K562 (cell line): ENCODE results near the gene MOB1A. TPM values are rescaled to one million over a fixed set of nuclear protein-coding genes. Genes with fewer than 3 reads are reported as not detected.

Experiments used
- ATAC-seq: fragments of 200-7000 bp; cut with Tn5 transposase; 3 replicates; pipeline ENCODE4 v1.9.1; 2020; ENCODE audit warnings: moderate library complexity
- BruUV-seq: library from RNA; stranded (reverse); fragments of 400-500 nt; replicated peaks from 2 replicates; lab custom pipeline; 2021; lab: Mats Ljungman, UMichigan
- CTCF ChIA-PET: fragments of 300-600 bp; formaldehyde crosslinking; extraction: SDS; loops from one replicate; lab custom pipeline; 2021; ENCODE audit warnings: low intra/inter-chr PET ratio; lab: Yijun Ruan, JAX
- POLR2A ChIA-PET: fragments of 300-600, 350-650 bp; sonication (Branson Sonifier 250); formaldehyde crosslinking; extraction: SDS; loops from one replicate; lab custom pipeline; 2021; ENCODE audit warnings: antibody characterized with exemption, inconsistent platforms; lab: Yijun Ruan, JAX
- DNase-seq, 4 experiments: peaks; one replicate each; pipeline versions ENCODE4 v3.0.0 to v3.0.0-alpha.2; 2011 to 2018; ENCODE audit warnings: low spot score in 3 of 4, mixed read lengths in 3 of 4; ENCODE audit errors: extremely low read depth in 1 of 4
- FAIRE-seq: peaks from 2 replicates; lab custom pipeline; 2011; peaks lifted over from hg19 to GRCh38; lab: Jason Lieb, UNC
- H2AFZ ChIP-seq: 2 replicates; pipeline ENCODE4 v1.6.0; 2011; ENCODE audit warnings: low read depth, low read length, control low read depth, inconsistent platforms
- H3K27ac ChIP-seq: fragments of 200-600 bp; 3 replicates; pipeline ENCODE4 v1.8.0; 2011; ENCODE audit warnings: low read depth, mild to moderate bottlenecking, control low read depth, inconsistent platforms, low read length, moderate library complexity, mixed read lengths; ENCODE audit errors: extremely low read depth
- H3K27me3 ChIP-seq, 2 experiments: fragments of 300-600 bp in 1 of 2; 2 replicates in 1 of 2; 3 replicates in 1 of 2; pipeline versions ENCODE4 v1.6.0 to v1.8.0; 2011; ENCODE audit warnings: inconsistent platforms in 2 of 2, low read length in 2 of 2, mild to moderate bottlenecking in 1 of 2, mixed read lengths in 1 of 2, moderate library complexity in 1 of 2; ENCODE audit not compliant: control insufficient read depth in 2 of 2, insufficient read depth in 2 of 2
- H3K36me3 ChIP-seq: fragments of 300-600 bp; 3 replicates; pipeline ENCODE4 v1.8.0; 2011; ENCODE audit warnings: mild to moderate bottlenecking, low read length, inconsistent platforms; ENCODE audit not compliant: control insufficient read depth, insufficient read depth
- H3K4me1 ChIP-seq, 2 experiments: fragments of 200-600 bp in 1 of 2; replicated peaks in 1 of 2; 2 replicates in 1 of 2; 3 replicates in 1 of 2; pipeline versions ENCODE4 v1.5.1 to v1.8.0; 2011; ENCODE audit warnings: inconsistent platforms in 2 of 2, low read length in 2 of 2, mild to moderate bottlenecking in 1 of 2, mixed read lengths in 1 of 2, moderate library complexity in 1 of 2; ENCODE audit not compliant: control insufficient read depth in 2 of 2, insufficient read depth in 2 of 2
- H3K4me2 ChIP-seq: 2 replicates; pipeline ENCODE4 v1.6.1; 2011; ENCODE audit warnings: low read length, control low read depth, inconsistent platforms, mixed read lengths; ENCODE audit not compliant: insufficient read depth
- H3K4me3 ChIP-seq: fragments of 200-600 bp; sonication (generic), shearing (Covaris generic); 2 replicates; pipeline ENCODE4 v1.5.1; 2016; ENCODE audit warnings: control low read depth, inconsistent platforms
- H3K79me2 ChIP-seq: fragments of 200-600 bp; 3 replicates; pipeline ENCODE4 v1.8.0; 2011; ENCODE audit warnings: low read length, inconsistent platforms; ENCODE audit not compliant: control insufficient read depth, insufficient read depth
- H3K9ac ChIP-seq, 2 experiments: 2 replicates each; pipeline versions ENCODE4 v1.6.0 to v1.6.1; 2011; ENCODE audit warnings: low read depth in 2 of 2, low read length in 2 of 2, control low read depth in 1 of 2, inconsistent platforms in 1 of 2, mild to moderate bottlenecking in 1 of 2, mixed read lengths in 1 of 2; ENCODE audit not compliant: insufficient read depth in 1 of 2
- H3K9me1 ChIP-seq: one replicate; pipeline ENCODE4 v1.6.0; 2011; ENCODE audit warnings: inconsistent platforms, mild to moderate bottlenecking, low read length, moderate library complexity; ENCODE audit not compliant: control insufficient read depth, insufficient read depth
- H3K9me3 ChIP-seq: replicated peaks from 2 replicates; pipeline ENCODE4 v1.5.1; 2011; ENCODE audit warnings: low read depth, low read length, inconsistent platforms; ENCODE audit not compliant: control insufficient read depth, insufficient read depth
- H4K20me1 ChIP-seq: replicated peaks from 2 replicates; pipeline ENCODE4 v1.6.1; 2011; ENCODE audit warnings: low read length, inconsistent platforms, mixed read lengths; ENCODE audit not compliant: control insufficient read depth, insufficient read depth
- ARID2 ChIP-seq: fragments of 450-650 bp; IDR thresholded peaks from 2 replicates; pipeline ENCODE4 v1.6.1; 2017; ENCODE audit warnings: antibody characterized with exemption, mild to moderate bottlenecking
- HES1 ChIP-seq: fragments of 450-650 bp; IDR thresholded peaks from 2 replicates; pipeline ENCODE4 v1.6.1; 2016; ENCODE audit warnings: low read depth, mild to moderate bottlenecking, moderate library complexity
- KDM2B ChIP-seq: fragments of 250-450 bp; sonication (Bioruptor Pico); IDR thresholded peaks from 2 replicates; pipeline ENCODE4 v1.8.0; 2021; ENCODE audit warnings: mild to moderate bottlenecking, moderate library complexity
- NFYB ChIP-seq: IDR thresholded peaks from 2 replicates; pipeline ENCODE4 v1.6.1; 2011; ENCODE audit warnings: mild to moderate bottlenecking, moderate library complexity; ENCODE audit not compliant: insufficient read length; ENCODE audit errors: extremely low read depth
- NRF1 ChIP-seq, 2 experiments: fragments of 450-650 bp; IDR thresholded peaks in 1 of 2; conservative IDR thresholded peaks in 1 of 2; 2 replicates each; pipeline ENCODE4 v1.6.1; 2014; ENCODE audit warnings: mild to moderate bottlenecking in 2 of 2
- PCBP1 ChIP-seq: fragments of 200-400 bp; formaldehyde crosslinking; IDR thresholded peaks from 2 replicates; pipeline ENCODE4 v1.6.1; 2018; ENCODE audit warnings: mild to moderate bottlenecking, low read depth, low read length; ENCODE audit not compliant: poor library complexity, severe bottlenecking
- PTTG1 ChIP-seq: fragments of 450-650 bp; IDR thresholded peaks from 2 replicates; pipeline ENCODE4 v1.6.1; 2016; ENCODE audit warnings: low read depth, mild to moderate bottlenecking, missing genetic modification characterization, missing compliant biosample characterization
- SAFB ChIP-seq: fragments of 200-400 bp; formaldehyde crosslinking; IDR thresholded peaks from 2 replicates; pipeline ENCODE4 v1.6.1; 2017; ENCODE audit warnings: low read depth, low read length, borderline replicate concordance
- SMAD4 ChIP-seq: fragments of 250-450 bp; sonication (Bioruptor Pico); conservative IDR thresholded peaks from 2 replicates; pipeline ENCODE4 v1.8.0; 2021; ENCODE audit warnings: inconsistent platforms, mild to moderate bottlenecking, moderate library complexity
- SP2 ChIP-seq: IDR thresholded peaks from 2 replicates; pipeline ENCODE4 v1.6.1; 2011; ENCODE audit warnings: mild to moderate bottlenecking, low read depth, low read length, moderate library complexity; ENCODE audit not compliant: poor library complexity, severe bottlenecking; ENCODE audit errors: extremely low read depth
- STAT5A ChIP-seq: IDR thresholded peaks from 2 replicates; pipeline ENCODE4 v1.6.1; 2012; ENCODE audit warnings: low read length, inconsistent platforms, borderline replicate concordance
- TEAD4 ChIP-seq, 2 experiments: sonication (generic) in 1 of 2; formaldehyde crosslinking in 1 of 2; IDR thresholded peaks; 2 replicates each; pipeline versions ENCODE4 v1.6.1 to v1.8.0; 2012 to 2022; ENCODE audit warnings: borderline replicate concordance in 1 of 2, inconsistent platforms in 1 of 2, low read length in 1 of 2, mild to moderate bottlenecking in 1 of 2, missing genetic modification reagents in 1 of 2
- ZBTB34 ChIP-seq: fragments of 250-450 bp; sonication (Bioruptor Pico); IDR thresholded peaks from 2 replicates; pipeline ENCODE4 v1.8.0; 2021; ENCODE audit warnings: mild to moderate bottlenecking, moderate library complexity
- ZNF311 ChIP-seq: fragments of 250-450 bp; sonication (Bioruptor Pico); IDR thresholded peaks from 2 replicates; pipeline ENCODE4 v1.4.0; 2020; ENCODE audit warnings: mild to moderate bottlenecking, moderate library complexity
- ZNF518B ChIP-seq: fragments of 250-450 bp; sonication (Bioruptor Pico); IDR thresholded peaks from 2 replicates; pipeline ENCODE4 v1.5.0; 2021; ENCODE audit warnings: mild to moderate bottlenecking, moderate library complexity
- ZNF561 ChIP-seq: fragments of 450-650 bp; formaldehyde crosslinking; conservative IDR thresholded peaks from 2 replicates; pipeline ENCODE4 v1.4.0; 2020; ENCODE audit warnings: mild to moderate bottlenecking, moderate library complexity
- ZNF695 ChIP-seq: fragments of 450-650 bp; formaldehyde crosslinking; IDR thresholded peaks from 2 replicates; pipeline ENCODE4 v1.4.0; 2020; ENCODE audit warnings: mild to moderate bottlenecking, moderate library complexity
- WGBS: fragments of 100-300 bp; shearing (Covaris generic); methylation state at CpG from one replicate; pipeline ENCODE4 v1.1.6; 2016; ENCODE audit warnings: low coverage, mixed read lengths; ENCODE audit not compliant: insufficient coverage; ENCODE audit errors: missing lambda C conversion rate; 5-methylcytosine and 5-hydroxymethylcytosine counted together
- in situ Hi-C: fragments of 300-500 bp; cut with MboI; formaldehyde crosslinking; loops from 4 replicates; pipeline ENCODE4 v1.15.0; 2018; ENCODE audit warnings: inconsistent platforms, mixed read lengths
- intact Hi-C: fragments of 100-400 bp; cut with micrococcal nuclease; formaldehyde crosslinking; loops from 2 replicates; pipeline ENCODE4 v1.14.2; 2022
- polyA plus RNA-seq, 8 experiments: library from polyadenylated mRNA; depleted of rRNA in 4 of 8; stranded (reverse) in 5 of 8; unstranded in 3 of 8; fragments of >200 nt; fragmentation: Nextera tagmentation in 2 of 8; fragmentation: Illumina TruSeq in 1 of 8; extraction: Ambion mirVana in 2 of 8; extraction: Trizol in 1 of 8; gene quantifications; 2 replicates each; pipeline versions ENCODE4 v1.2.1 to v1.2.3, GENCODE V29; 2011 to 2014; ENCODE audit warnings: inconsistent platforms in 1 of 8, missing spikeins in 1 of 8
- total RNA-seq, 7 experiments: library from RNA; depleted of rRNA in 6 of 7; stranded (reverse); fragments of >200 nt in 6 of 7; fragmentation: Illumina TruSeq in 2 of 7; extraction: Trizol in 2 of 7; gene quantifications; 2 replicates each; pipeline versions ENCODE4 v1.2.1 to v1.2.3, GENCODE V29; 2011 to 2021; ENCODE audit warnings: low replicate concordance in 1 of 7

The MOB1A gene
- total and polyA plus RNA-seq, 9 of the 15 experiments (the other 6 are each of a cell fraction or from before 2014, with no cell fraction given): 24.8 to 100 (median 60.2) TPM

- no peak for DNase-seq
- ChIA-PET POLR2A (interaction anchor here (0.6 to 3.9 kb wide), 5 partner anchors 10 to 31 kb away, joined by 3 to 25 read pairs (median 4); partner anchors contain the start of gene MOB1A), CTCF (no interaction called here)
- no peaks in the 10 kb centered on the region for H4K20me1 ChIP-seq
- H3K4me3 ChIP-seq: no peak overlapping the region
- H3K79me2 ChIP-seq: peaks cover 38% of the 10 kb centered on the region
- peaks cover 0 to 2% of the 10 kb centered on the region in 2 experiments; a peak in 1 of 5 replicates for H3K4me1 ChIP-seq
- in situ Hi-C loops (no loop called here), intact Hi-C loops (no loop called here)
- H3K36me3 ChIP-seq: peaks cover 87% of the 10 kb centered on the region
- H3K27me3 ChIP-seq: no peaks in the 10 kb centered on the region
- H3K9me3 ChIP-seq: peaks cover 3% of the 10 kb centered on the region; the same call in 1 of the 2 replicates
- ATAC-seq: no peak
- WGBS: 51% methylated on average over 2 of the region's 2 CpGs
- H2AFZ ChIP-seq: no peak overlapping the region
- no peak overlapping the region for H3K27ac ChIP-seq
- no peak overlapping the region for H3K4me2 ChIP-seq
- H3K9me1 ChIP-seq: no peaks in the 10 kb centered on the region
- no TSS peak for BruUV-seq
- H3K9ac ChIP-seq: no peak overlapping the region
- FAIRE-seq: no peak
- TF ChIP-seq NRF1 (conservative IDR thresholded peaks at IDR 0.05 in 1 of 2, IDR thresholded peaks at IDR 0.05 in 1 of 2) (no peak), PCBP1 (no peak), ZBTB34 (CRISPR knock-in tag) (no peak), ZNF695 (CRISPR knock-in tag) (no peak), TEAD4 (IDR thresholded peaks at IDR 0.05; ENCODE audit: low read length) (no peak), TEAD4 (CRISPR knock-in tag; IDR thresholded peaks at IDR 0.05; ENCODE audit: borderline replicate concordance) (no peak), SMAD4 (CRISPR knock-in tag) (no peak), SAFB (no peak), HES1 (no peak), PTTG1 (tag) (no peak), ZNF518B (no peak), STAT5A (no peak), ZNF311 (CRISPR knock-in tag) (no peak), ZNF561 (no peak), NFYB (no peak), SP2 (no peak), ARID2 (no peak), KDM2B (no peak)
These were observed 9.9 kb downstream of the MOB1A start for GRCh38 chr2:74168739-74169138.
